K562 (cell line): ENCODE results near the gene CACNA1I. TPM values are rescaled to one million over a fixed set of nuclear protein-coding genes. Genes with fewer than 3 reads are reported as not detected.

Source experiments
- ATAC-seq: fragments of 200-7000 bp; cut with Tn5 transposase; 3 replicates; pipeline ENCODE4 v1.9.1; 2020; ENCODE audit warnings: moderate library complexity
- BruUV-seq: library from RNA; stranded (reverse); fragments of 400-500 nt; replicated peaks from 2 replicates; lab custom pipeline; 2021; lab: Mats Ljungman, UMichigan
- CTCF ChIA-PET: fragments of 300-600 bp; formaldehyde crosslinking; extraction: SDS; loops from one replicate; lab custom pipeline; 2021; ENCODE audit warnings: low intra/inter-chr PET ratio; lab: Yijun Ruan, JAX
- POLR2A ChIA-PET: fragments of 300-600, 350-650 bp; sonication (Branson Sonifier 250); formaldehyde crosslinking; extraction: SDS; loops from one replicate; lab custom pipeline; 2021; ENCODE audit warnings: antibody characterized with exemption, inconsistent platforms; lab: Yijun Ruan, JAX
- DNase-seq, 4 experiments: peaks; one replicate each; pipeline versions ENCODE4 v3.0.0 to v3.0.0-alpha.2; 2011 to 2018; ENCODE audit warnings: low spot score in 3 of 4, mixed read lengths in 3 of 4; ENCODE audit errors: extremely low read depth in 1 of 4
- FAIRE-seq: peaks from 2 replicates; lab custom pipeline; 2011; peaks lifted over from hg19 to GRCh38; lab: Jason Lieb, UNC
- H2AFZ ChIP-seq: 2 replicates; pipeline ENCODE4 v1.6.0; 2011; ENCODE audit warnings: low read depth, low read length, control low read depth, inconsistent platforms
- H3K27ac ChIP-seq: fragments of 200-600 bp; 3 replicates; pipeline ENCODE4 v1.8.0; 2011; ENCODE audit warnings: low read depth, mild to moderate bottlenecking, control low read depth, inconsistent platforms, low read length, moderate library complexity, mixed read lengths; ENCODE audit errors: extremely low read depth
- H3K27me3 ChIP-seq, 2 experiments: fragments of 300-600 bp in 1 of 2; 2 replicates in 1 of 2; 3 replicates in 1 of 2; pipeline versions ENCODE4 v1.6.0 to v1.8.0; 2011; ENCODE audit warnings: inconsistent platforms in 2 of 2, low read length in 2 of 2, mild to moderate bottlenecking in 1 of 2, mixed read lengths in 1 of 2, moderate library complexity in 1 of 2; ENCODE audit not compliant: control insufficient read depth in 2 of 2, insufficient read depth in 2 of 2
- H3K36me3 ChIP-seq: fragments of 300-600 bp; 3 replicates; pipeline ENCODE4 v1.8.0; 2011; ENCODE audit warnings: mild to moderate bottlenecking, low read length, inconsistent platforms; ENCODE audit not compliant: control insufficient read depth, insufficient read depth
- H3K4me1 ChIP-seq, 2 experiments: fragments of 200-600 bp in 1 of 2; replicated peaks in 1 of 2; 2 replicates in 1 of 2; 3 replicates in 1 of 2; pipeline versions ENCODE4 v1.5.1 to v1.8.0; 2011; ENCODE audit warnings: inconsistent platforms in 2 of 2, low read length in 2 of 2, mild to moderate bottlenecking in 1 of 2, mixed read lengths in 1 of 2, moderate library complexity in 1 of 2; ENCODE audit not compliant: control insufficient read depth in 2 of 2, insufficient read depth in 2 of 2
- H3K4me2 ChIP-seq: 2 replicates; pipeline ENCODE4 v1.6.1; 2011; ENCODE audit warnings: low read length, control low read depth, inconsistent platforms, mixed read lengths; ENCODE audit not compliant: insufficient read depth
- H3K4me3 ChIP-seq: fragments of 200-600 bp; sonication (generic), shearing (Covaris generic); 2 replicates; pipeline ENCODE4 v1.5.1; 2016; ENCODE audit warnings: control low read depth, inconsistent platforms
- H3K79me2 ChIP-seq: fragments of 200-600 bp; 3 replicates; pipeline ENCODE4 v1.8.0; 2011; ENCODE audit warnings: low read length, inconsistent platforms; ENCODE audit not compliant: control insufficient read depth, insufficient read depth
- H3K9ac ChIP-seq, 2 experiments: 2 replicates each; pipeline versions ENCODE4 v1.6.0 to v1.6.1; 2011; ENCODE audit warnings: low read depth in 2 of 2, low read length in 2 of 2, control low read depth in 1 of 2, inconsistent platforms in 1 of 2, mild to moderate bottlenecking in 1 of 2, mixed read lengths in 1 of 2; ENCODE audit not compliant: insufficient read depth in 1 of 2
- H3K9me1 ChIP-seq: one replicate; pipeline ENCODE4 v1.6.0; 2011; ENCODE audit warnings: inconsistent platforms, mild to moderate bottlenecking, low read length, moderate library complexity; ENCODE audit not compliant: control insufficient read depth, insufficient read depth
- H3K9me3 ChIP-seq: replicated peaks from 2 replicates; pipeline ENCODE4 v1.5.1; 2011; ENCODE audit warnings: low read depth, low read length, inconsistent platforms; ENCODE audit not compliant: control insufficient read depth, insufficient read depth
- H4K20me1 ChIP-seq: replicated peaks from 2 replicates; pipeline ENCODE4 v1.6.1; 2011; ENCODE audit warnings: low read length, inconsistent platforms, mixed read lengths; ENCODE audit not compliant: control insufficient read depth, insufficient read depth
- ADNP ChIP-seq: fragments of 200-800 bp; sonication (Bioruptor generic); IDR thresholded peaks from 2 replicates; pipeline ENCODE4 v1.6.1; 2016; ENCODE audit warnings: missing genetic modification characterization, missing compliant biosample characterization
- BCOR ChIP-seq: fragments of 450-650 bp; IDR thresholded peaks from 2 replicates; pipeline ENCODE4 v1.6.1; 2016
- BRD9 ChIP-seq: fragments of 450-650 bp; IDR thresholded peaks from 2 replicates; pipeline ENCODE4 v1.6.1; 2018; ENCODE audit warnings: low read depth; ENCODE audit not compliant: partially characterized antibody
- COPS2 ChIP-seq: fragments of 450-650 bp; conservative IDR thresholded peaks from 2 replicates; pipeline ENCODE4 v1.6.1; 2016; ENCODE audit warnings: mild to moderate bottlenecking, moderate library complexity
- HDAC2 ChIP-seq: fragments of 450-650 bp; IDR thresholded peaks from 2 replicates; pipeline ENCODE4 v1.6.1; 2016; ENCODE audit warnings: mild to moderate bottlenecking
- HMG20A ChIP-seq: fragments of 450-650 bp; formaldehyde crosslinking; conservative IDR thresholded peaks from 2 replicates; pipeline ENCODE4 v1.4.0; 2020; ENCODE audit warnings: mild to moderate bottlenecking, mixed read lengths
- KDM1A ChIP-seq, 2 experiments: fragments of 450-650 bp; IDR thresholded peaks; 2 replicates each; pipeline ENCODE4 v1.6.1; 2016; ENCODE audit warnings: mild to moderate bottlenecking in 2 of 2
- MIER1 ChIP-seq: fragments of 450-650 bp; IDR thresholded peaks from 2 replicates; pipeline ENCODE4 v1.6.1; 2016; ENCODE audit warnings: antibody characterized with exemption, mild to moderate bottlenecking, low read depth
- RBM25 ChIP-seq: fragments of 200-400 bp; formaldehyde crosslinking; IDR thresholded peaks from 2 replicates; pipeline ENCODE4 v1.6.1; 2018; ENCODE audit warnings: low read length, low read depth, moderate library complexity; ENCODE audit not compliant: severe bottlenecking
- RCOR1 ChIP-seq, 2 experiments: IDR thresholded peaks; 2 replicates each; pipeline ENCODE4 v1.6.1; 2012; ENCODE audit warnings: low read depth in 2 of 2, low read length in 2 of 2, borderline replicate concordance in 1 of 2, improper control_type of control experiment in 1 of 2
- SMARCA5 ChIP-seq: fragments of 450-650 bp; IDR thresholded peaks from 2 replicates; pipeline ENCODE4 v1.6.1; 2016
- TFAP4 ChIP-seq: sonication (generic); formaldehyde crosslinking; IDR thresholded peaks from 2 replicates; pipeline ENCODE4 v1.8.0; 2022; ENCODE audit warnings: missing genetic modification reagents, mild to moderate bottlenecking, moderate library complexity, borderline replicate concordance
- ZC3H4 ChIP-seq: sonication (generic); formaldehyde crosslinking; IDR thresholded peaks from 2 replicates; pipeline ENCODE4 v1.9.0; 2021; ENCODE audit warnings: missing genetic modification reagents, borderline replicate concordance
- ZFP36 ChIP-seq: fragments of 150-350 bp; IDR thresholded peaks from 2 replicates; pipeline ENCODE4 v1.6.1; 2018; ENCODE audit warnings: low read length, low read depth; ENCODE audit not compliant: partially characterized antibody
- WGBS: fragments of 100-300 bp; shearing (Covaris generic); methylation state at CpG from one replicate; pipeline ENCODE4 v1.1.6; 2016; ENCODE audit warnings: low coverage, mixed read lengths; ENCODE audit not compliant: insufficient coverage; ENCODE audit errors: missing lambda C conversion rate; 5-methylcytosine and 5-hydroxymethylcytosine counted together
- in situ Hi-C: fragments of 300-500 bp; cut with MboI; formaldehyde crosslinking; loops from 4 replicates; pipeline ENCODE4 v1.15.0; 2018; ENCODE audit warnings: inconsistent platforms, mixed read lengths
- intact Hi-C: fragments of 100-400 bp; cut with micrococcal nuclease; formaldehyde crosslinking; loops from 2 replicates; pipeline ENCODE4 v1.14.2; 2022
- polyA plus RNA-seq, 8 experiments: library from polyadenylated mRNA; depleted of rRNA in 4 of 8; stranded (reverse) in 5 of 8; unstranded in 3 of 8; fragments of >200 nt; fragmentation: Nextera tagmentation in 2 of 8; fragmentation: Illumina TruSeq in 1 of 8; extraction: Ambion mirVana in 2 of 8; extraction: Trizol in 1 of 8; gene quantifications; 2 replicates each; pipeline versions ENCODE4 v1.2.1 to v1.2.3, GENCODE V29; 2011 to 2014; ENCODE audit warnings: inconsistent platforms in 1 of 8, missing spikeins in 1 of 8
- total RNA-seq, 7 experiments: library from RNA; depleted of rRNA in 6 of 7; stranded (reverse); fragments of >200 nt in 6 of 7; fragmentation: Illumina TruSeq in 2 of 7; extraction: Trizol in 2 of 7; gene quantifications; 2 replicates each; pipeline versions ENCODE4 v1.2.1 to v1.2.3, GENCODE V29; 2011 to 2021; ENCODE audit warnings: low replicate concordance in 1 of 7
- TF ChIP-seq, protein P1 (sequence below): fragments of 250-450 bp; sonication (Bioruptor Pico); IDR thresholded peaks from 2 replicates; pipeline ENCODE4 v1.8.0; 2021; ENCODE audit warnings: borderline replicate concordance, mild to moderate bottlenecking, moderate library complexity; ENCODE audit not compliant: poor library complexity, severe bottlenecking

CACNA1I gene
- total and polyA plus RNA-seq, 9 of the 15 experiments (the other 6 are each of a cell fraction or from before 2014, with no cell fraction given) = 0.01 to 0.79 (median 0.32) TPM; not detected in 1

- TF ChIP-seq TFAP4 (no peak), MIER1 (no peak)
- TF ChIP-seq, protein P1, sequence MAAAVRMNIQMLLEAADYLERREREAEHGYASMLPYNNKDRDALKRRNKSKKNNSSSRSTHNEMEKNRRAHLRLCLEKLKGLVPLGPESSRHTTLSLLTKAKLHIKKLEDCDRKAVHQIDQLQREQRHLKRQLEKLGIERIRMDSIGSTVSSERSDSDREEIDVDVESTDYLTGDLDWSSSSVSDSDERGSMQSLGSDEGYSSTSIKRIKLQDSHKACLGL (CRISPR knock-in tag) = no peak
Measured at GRCh38 chr22:39618996-39619530, 48.5 kb downstream of the CACNA1I start (continued).

- DNase-seq (no peak), FAIRE-seq (no peak), ATAC-seq (no peak)
- in situ Hi-C loops = no loop called here
- H4K20me1 ChIP-seq = no peaks in the 10 kb centered on the region
- ChIA-PET CTCF (no interaction called here), POLR2A (no interaction called here)
- WGBS = 73% methylated on average over 4 of the region's 8 CpGs
- no peaks in the 10 kb centered on the region for H3K27me3 ChIP-seq
- H3K36me3 ChIP-seq = no peaks in the 10 kb centered on the region
- intact Hi-C loops = no loop called here
- no peak overlapping the region for H3K4me2 ChIP-seq
- H3K4me3 ChIP-seq = no peak overlapping the region
- H3K9me3 ChIP-seq = no peaks in the 10 kb centered on the region
- H3K9ac ChIP-seq = no peak overlapping the region
- no TSS peak for BruUV-seq
- no peaks in the 10 kb centered on the region for H3K79me2 ChIP-seq
- peaks cover 8 to 40% of the 10 kb centered on the region in 2 experiments for H3K4me1 ChIP-seq
- no peak overlapping the region for H2AFZ ChIP-seq
- no peak overlapping the region for H3K27ac ChIP-seq
- TF ChIP-seq BCOR (peak; percentile 96), COPS2 (no peak), HMG20A (CRISPR knock-in tag) (no peak), KDM1A (IDR thresholded peaks at IDR 0.05) (peak; percentile 71 to 82), ZFP36 (peak; percentile 62), ZC3H4 (CRISPR knock-in tag) (no peak), RBM25 (peak; percentile 88), ADNP (tag) (peak; percentile 63; the same call in 1 of the 2 replicates), HDAC2 (peak; percentile 65; the same call in 1 of the 2 replicates), SMARCA5 (peak; percentile 64; the same call in 1 of the 2 replicates), BRD9 (peak; percentile 81), RCOR1 (IDR thresholded peaks at IDR 0.05; ENCODE audit: borderline replicate concordance in 1 of 2, low read depth in 2 of 2, low read length in 2 of 2) (0 out of 4 replicates have a peak, but pooled peaks of 1 of the 2 experiments have one; percentile 23)
- no peaks in the 10 kb centered on the region for H3K9me1 ChIP-seq
Measured at GRCh38 chr22:39620924-39621690, 50.6 kb downstream of the CACNA1I start.
